Osteoblast (primary cell): ENCODE data around the gene OR6C76. TPM values are rescaled to one million over a fixed set of nuclear protein-coding genes. Genes with fewer than 3 reads are reported as not detected.

ENCODE experiments used
- DNase-seq: peaks from one replicate; pipeline ENCODE4 v3.0.0; 2011; ENCODE audit warnings: low spot score, mixed read lengths; ENCODE audit not compliant: insufficient read length; ENCODE audit errors: missing footprints
- H2AFZ ChIP-seq: 2 replicates; pipeline ENCODE4 v1.6.0; 2011; ENCODE audit warnings: mild to moderate bottlenecking, low read length
- H3K27ac ChIP-seq: 2 replicates; pipeline ENCODE4 v1.5.1; 2011; ENCODE audit warnings: mild to moderate bottlenecking, low read depth, low read length, moderate library complexity
- H3K27me3 ChIP-seq: 2 replicates; pipeline ENCODE4 v1.6.0; 2012; ENCODE audit warnings: mild to moderate bottlenecking, control low read depth, inconsistent platforms, low read length, moderate library complexity; ENCODE audit not compliant: insufficient read depth
- H3K36me3 ChIP-seq: 2 replicates; pipeline ENCODE4 v1.5.1; 2011; ENCODE audit warnings: mild to moderate bottlenecking, low read length, control low read depth, moderate library complexity; ENCODE audit not compliant: insufficient read depth
- H3K4me1 ChIP-seq: 2 replicates; pipeline ENCODE4 v1.5.1; 2011; ENCODE audit warnings: mild to moderate bottlenecking, low read length, control low read depth, moderate library complexity; ENCODE audit not compliant: insufficient read depth
- H3K4me2 ChIP-seq: 2 replicates; pipeline ENCODE4 v1.6.0; 2011; ENCODE audit warnings: mild to moderate bottlenecking, low read length; ENCODE audit not compliant: insufficient read depth
- H3K4me3 ChIP-seq: fragments of 200-600 bp; sonication (generic); 3 replicates; pipeline ENCODE4 v1.5.1; 2012; ENCODE audit warnings: mild to moderate bottlenecking, low read length, inconsistent platforms; ENCODE audit not compliant: insufficient read depth
- H3K79me2 ChIP-seq: 2 replicates; pipeline ENCODE4 v1.6.0; 2012; ENCODE audit warnings: mild to moderate bottlenecking, low read length, control low read depth, inconsistent platforms; ENCODE audit not compliant: insufficient read depth
- H3K9me3 ChIP-seq: 2 replicates; pipeline ENCODE4 v1.5.1; 2011; ENCODE audit warnings: low read depth, low read length, control low read depth
- H4K20me1 ChIP-seq: 2 replicates; pipeline ENCODE4 v1.6.0; 2012; ENCODE audit warnings: mild to moderate bottlenecking, low read length, control low read depth; ENCODE audit not compliant: insufficient read depth
- CTCF ChIP-seq: IDR thresholded peaks from 2 replicates; pipeline ENCODE4 v1.5.1; 2011; ENCODE audit warnings: mild to moderate bottlenecking, low read depth, low read length, moderate library complexity; ENCODE audit errors: extremely low read depth
- total RNA-seq: library from RNA; depleted of rRNA; stranded (reverse); fragments of >200 nt; gene quantifications from 2 replicates; pipeline ENCODE4 v1.2.3, GENCODE V29; 2012

Gene OR6C76
- total RNA-seq, 1 donor: not detected

- no peak overlapping the region for H3K4me2 ChIP-seq
- H3K27ac ChIP-seq: no peak overlapping the region
- no peaks in the 10 kb centered on the region for H3K36me3 ChIP-seq
- no peak for TF ChIP-seq CTCF
- no peak overlapping the region for H2AFZ ChIP-seq
- DNase-seq: no peak
- H3K79me2 ChIP-seq: no peaks in the 10 kb centered on the region
- H3K9me3 ChIP-seq: no peaks in the 10 kb centered on the region
- H3K27me3 ChIP-seq: no peaks in the 10 kb centered on the region
- no peaks in the 10 kb centered on the region for H3K4me1 ChIP-seq
- no peak overlapping the region for H3K4me3 ChIP-seq
- H4K20me1 ChIP-seq: no peaks in the 10 kb centered on the region
These were observed 41.8 kb downstream of the OR6C76 start for GRCh38 chr12:55467836-55468235.

- Histone ChIP-seq H3K27ac (no peak overlapping the region), H3K36me3 (no peaks in the 10 kb centered on the region), H3K27me3 (no peaks in the 10 kb centered on the region), H2AFZ (no peak overlapping the region), H4K20me1 (no peaks in the 10 kb centered on the region), H3K4me1 (no peaks in the 10 kb centered on the region), H3K4me3 (no peak overlapping the region), H3K9me3 (no peaks in the 10 kb centered on the region), H3K79me2 (no peaks in the 10 kb centered on the region), H3K4me2 (no peak overlapping the region)
- DNase-seq: no peak
- TF ChIP-seq CTCF: no peak
These were observed 43.2 kb downstream of the OR6C76 start for GRCh38 chr12:55469291-55469690.

GRCh38 chr12:55470088-55470829 is 44.2 kb downstream of the OR6C76 start, which contains the start of gene OR6C70:
OR6C70 (minus strand) TSS chr12:55470138; CDS start chr12:55470138, 0 bp downstream.
- no peaks in the 10 kb centered on the region for H3K79me2 ChIP-seq
- DNase-seq: no peak
- no peaks in the 10 kb centered on the region for H3K27me3 ChIP-seq
- H3K4me2 ChIP-seq: no peak within 1 kb of the TSS
- H3K9me3 ChIP-seq: no peaks in the 10 kb centered on the region
- no peak for TF ChIP-seq CTCF
- no peaks in the 10 kb centered on the region for H4K20me1 ChIP-seq
- H3K4me1 ChIP-seq: no peaks in the 10 kb centered on the region
- H3K4me3 ChIP-seq: no peak within 1 kb of the TSS
- H2AFZ ChIP-seq: no peak within 1 kb of the TSS
- no peak within 1 kb of the TSS for H3K27ac ChIP-seq
- no peaks in the 10 kb centered on the region for H3K36me3 ChIP-seq

- H2AFZ ChIP-seq: no peak overlapping the region
- TF ChIP-seq CTCF: no peak
- H3K4me1 ChIP-seq: no peaks in the 10 kb centered on the region
- H4K20me1 ChIP-seq: no peaks in the 10 kb centered on the region
- no peaks in the 10 kb centered on the region for H3K79me2 ChIP-seq
- H3K27ac ChIP-seq: no peak overlapping the region
- no peaks in the 10 kb centered on the region for H3K9me3 ChIP-seq
- H3K36me3 ChIP-seq: no peaks in the 10 kb centered on the region
- no peak for DNase-seq
- H3K4me3 ChIP-seq: no peak overlapping the region
- no peaks in the 10 kb centered on the region for H3K27me3 ChIP-seq
- H3K4me2 ChIP-seq: no peak overlapping the region
These were observed 46.2 kb downstream of the OR6C76 start for GRCh38 chr12:55472264-55472663.

Other genes starting within 250 kb of the OR6C76 start
- not detected in 2 replicates for gene OR10A7, start 205.2 kb upstream of the OR6C76 start, total RNA-seq
- not detected in 2 replicates for gene OR6C74, start 181.6 kb upstream of the OR6C76 start, total RNA-seq
- gene OR6C6, start 129.7 kb upstream of the OR6C76 start, total RNA-seq: not detected in 2 replicates
- gene OR6C1, start 111.9 kb upstream of the OR6C76 start, total RNA-seq: not detected in 2 replicates
- not detected in 2 replicates for gene OR6C3, start 95.5 kb upstream of the OR6C76 start, total RNA-seq
- not detected in 2 replicates for gene OR6C75, start 63.3 kb upstream of the OR6C76 start, total RNA-seq
- not detected in 2 replicates for gene OR6C65, start 25.7 kb upstream of the OR6C76 start, total RNA-seq
- not detected in 2 replicates for gene OR6C2, start 17.8 kb downstream of the OR6C76 start, total RNA-seq
- not detected in 2 replicates for gene OR6C70, start 43.9 kb downstream of the OR6C76 start, total RNA-seq
- gene OR6C68, start 66.1 kb downstream of the OR6C76 start, total RNA-seq: not detected in 2 replicates
- not detected in 2 replicates for gene OR6C4, start 123.3 kb downstream of the OR6C76 start, total RNA-seq
- not detected in 2 replicates for gene OR2AP1, start 146.2 kb downstream of the OR6C76 start, total RNA-seq
- not detected in 2 replicates for gene OR10P1, start 210.6 kb downstream of the OR6C76 start, total RNA-seq